Bronchial epithelial cell (primary cell): ENCODE data around the gene TTL. TPM values are rescaled to one million over a fixed set of nuclear protein-coding genes. Genes with fewer than 3 reads are reported as not detected.
"Not testable (repeated sequence)": the region's sequence is repeated elsewhere in the genome, so short reads cannot be mapped to it uniquely, and the experiment has no call there.

Experiments
- DNase-seq: peaks from one replicate; pipeline ENCODE4 v3.0.0-alpha.2; 2010; ENCODE audit warnings: low read depth
- FAIRE-seq: peaks from 2 replicates; lab custom pipeline; 2011; peaks lifted over from hg19 to GRCh38; lab: Jason Lieb, UNC
- H3K27me3 ChIP-seq: 2 replicates; pipeline ENCODE4 v1.5.1; 2011; ENCODE audit warnings: low read length; ENCODE audit not compliant: control insufficient read depth, insufficient read depth
- H3K36me3 ChIP-seq: 2 replicates; pipeline ENCODE4 v1.5.1; 2011; ENCODE audit warnings: low read length; ENCODE audit not compliant: control insufficient read depth, insufficient read depth
- H3K4me3 ChIP-seq: 2 replicates; pipeline ENCODE4 v1.5.1; 2011; ENCODE audit warnings: mild to moderate bottlenecking, low read depth, low read length, control low read depth
- total RNA-seq: library from RNA; depleted of rRNA; stranded (reverse); fragments of >200 nt; gene quantifications from 2 replicates; pipeline ENCODE4 v1.2.1, GENCODE V29; 2014
- TF ChIP-seq, protein P1 (sequence below): IDR thresholded peaks from 2 replicates; pipeline ENCODE4 v1.5.1; 2011; ENCODE audit warnings: mild to moderate bottlenecking, moderate library complexity, low read length, control low read depth, inconsistent platforms; ENCODE audit not compliant: insufficient read depth, severe bottlenecking

The TTL gene
- 23.2 and 26.6 TPM in 2 replicates for total RNA-seq

DNA sequence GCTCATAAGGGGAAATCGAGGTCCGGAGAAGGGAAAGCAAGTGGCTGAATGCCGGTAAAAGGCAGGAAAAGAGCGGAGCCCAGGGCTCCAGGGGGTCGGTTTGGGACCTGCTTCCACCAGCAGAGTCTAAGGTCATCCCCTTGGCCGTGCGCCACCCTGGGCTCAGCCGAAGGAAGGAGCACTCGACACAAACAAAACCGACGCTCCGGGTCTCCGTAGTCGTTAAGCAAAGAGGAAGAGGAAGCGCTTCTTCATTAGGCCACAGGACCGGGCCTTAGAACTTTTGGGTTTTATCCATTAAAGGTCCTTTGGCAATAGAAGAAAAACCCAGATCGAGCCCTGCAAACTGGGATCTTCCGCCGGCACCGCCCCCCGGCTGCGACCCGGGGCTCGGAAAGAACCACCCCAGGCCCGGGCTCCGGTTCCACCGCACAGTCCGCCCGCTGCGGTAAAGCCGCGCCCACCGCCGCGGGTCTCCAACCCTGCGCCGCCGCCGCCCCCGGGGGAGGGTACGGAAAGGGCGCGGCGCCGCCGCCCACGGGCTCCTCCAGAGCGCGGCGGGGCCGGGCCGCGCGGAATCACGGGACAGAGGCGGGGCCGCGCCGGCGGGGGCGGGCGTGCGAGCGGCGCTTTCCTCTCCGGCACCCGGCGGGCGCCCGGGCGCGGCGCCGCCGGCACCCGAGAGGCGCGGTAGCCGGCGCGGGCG is at the start of gene TTL:
TSS of gene TTL (plus strand) at position 629 of the 706 bp plus-strand sequence. CDS start 189 bp downstream, outside the sequence.
- H3K4me3 ChIP-seq: peak within 1 kb of the TSS; percentile 78
- peak; percentile 35 for DNase-seq
- H3K27me3 ChIP-seq: no peaks in the 10 kb centered on the region
- TF ChIP-seq, protein P1, sequence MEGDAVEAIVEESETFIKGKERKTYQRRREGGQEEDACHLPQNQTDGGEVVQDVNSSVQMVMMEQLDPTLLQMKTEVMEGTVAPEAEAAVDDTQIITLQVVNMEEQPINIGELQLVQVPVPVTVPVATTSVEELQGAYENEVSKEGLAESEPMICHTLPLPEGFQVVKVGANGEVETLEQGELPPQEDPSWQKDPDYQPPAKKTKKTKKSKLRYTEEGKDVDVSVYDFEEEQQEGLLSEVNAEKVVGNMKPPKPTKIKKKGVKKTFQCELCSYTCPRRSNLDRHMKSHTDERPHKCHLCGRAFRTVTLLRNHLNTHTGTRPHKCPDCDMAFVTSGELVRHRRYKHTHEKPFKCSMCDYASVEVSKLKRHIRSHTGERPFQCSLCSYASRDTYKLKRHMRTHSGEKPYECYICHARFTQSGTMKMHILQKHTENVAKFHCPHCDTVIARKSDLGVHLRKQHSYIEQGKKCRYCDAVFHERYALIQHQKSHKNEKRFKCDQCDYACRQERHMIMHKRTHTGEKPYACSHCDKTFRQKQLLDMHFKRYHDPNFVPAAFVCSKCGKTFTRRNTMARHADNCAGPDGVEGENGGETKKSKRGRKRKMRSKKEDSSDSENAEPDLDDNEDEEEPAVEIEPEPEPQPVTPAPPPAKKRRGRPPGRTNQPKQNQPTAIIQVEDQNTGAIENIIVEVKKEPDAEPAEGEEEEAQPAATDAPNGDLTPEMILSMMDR: no peak
- no peak for FAIRE-seq
- H3K36me3 ChIP-seq: peaks cover 6% of the 10 kb centered on the region

DNA sequence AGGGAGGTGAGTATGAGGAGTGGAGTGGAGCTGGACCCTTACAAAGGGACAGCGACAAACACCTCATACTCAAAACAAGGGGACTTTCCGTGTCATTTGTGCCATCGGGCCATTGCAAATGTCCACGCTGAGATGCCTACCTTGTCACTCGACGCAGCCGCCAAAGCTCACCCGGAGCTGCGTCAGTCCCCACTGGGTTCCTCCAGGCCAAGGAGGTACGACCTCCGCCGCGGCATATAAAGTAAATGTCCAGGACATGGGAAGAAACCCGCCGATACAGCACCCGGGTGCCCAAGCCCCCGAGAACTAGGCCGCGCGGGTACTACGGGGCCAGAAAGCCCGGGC is 49.6 kb upstream of the TTL start:
- not testable (repeated sequence) for DNase-seq, H3K27me3 ChIP-seq, H3K36me3 ChIP-seq, FAIRE-seq
- H3K4me3 ChIP-seq: peak overlapping the region; percentile 40

DNA sequence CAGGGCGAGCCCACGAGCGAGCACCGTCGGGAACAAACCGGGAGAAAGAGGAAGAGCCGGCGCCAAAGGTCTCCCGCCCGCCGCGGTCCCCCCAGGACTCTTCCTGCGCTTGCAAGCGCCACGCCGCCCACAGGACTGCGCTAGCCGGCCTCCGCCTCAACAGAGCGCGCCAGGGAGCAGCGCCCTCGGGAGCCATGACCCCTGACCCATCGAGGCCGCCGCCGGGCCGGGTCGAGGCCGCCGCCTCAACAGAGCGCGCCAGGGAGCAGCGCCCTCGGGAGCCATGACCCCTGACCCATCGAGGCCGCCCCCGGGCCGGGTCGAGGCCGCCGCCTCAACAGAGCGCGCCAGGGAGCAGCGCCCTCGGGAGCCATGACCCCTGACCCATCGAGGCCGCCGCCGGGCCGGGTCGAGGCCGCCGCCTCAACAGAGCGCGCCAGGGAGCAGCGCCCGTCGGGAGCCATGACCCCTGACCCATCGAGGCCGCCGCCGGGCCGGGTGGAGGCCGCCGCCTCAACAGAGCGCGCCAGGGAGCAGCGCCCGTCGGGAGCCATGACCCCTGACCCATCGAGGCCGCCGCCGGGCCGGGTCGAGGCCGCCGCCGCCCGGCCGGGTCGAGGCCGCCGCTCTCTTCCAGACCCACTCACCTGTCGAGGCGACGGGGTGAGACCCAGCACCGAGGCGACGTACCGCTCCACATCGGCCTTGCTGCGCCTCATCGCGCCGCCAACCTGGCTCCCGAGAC is 49.0 kb upstream of the TTL start:
- H3K27me3 ChIP-seq: not testable (repeated sequence)

DNA sequence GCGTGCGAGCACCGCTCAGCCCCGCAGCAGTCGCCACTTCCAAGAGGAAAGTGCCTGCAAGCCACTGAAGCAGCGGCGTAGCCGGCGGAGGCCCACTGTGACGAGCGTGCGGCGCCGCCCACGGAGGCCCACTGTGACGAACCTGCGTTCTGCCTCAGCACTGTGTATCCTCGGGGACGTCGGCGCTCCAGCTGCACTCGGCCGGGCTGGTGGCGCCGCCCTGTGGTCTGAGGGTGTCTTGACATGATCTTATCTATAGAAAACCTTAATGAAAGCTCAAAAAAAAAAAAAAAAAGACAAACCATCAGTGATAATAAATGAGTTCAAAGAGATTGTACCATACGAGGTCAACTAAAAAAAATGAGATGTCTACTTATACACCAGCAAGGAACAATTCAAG is 48.5 kb upstream of the TTL start, which contains the start of gene RGPD8:
TSS of gene RGPD8 (minus strand) at position 166 of the 400 bp plus-strand sequence. CDS start 192 bp downstream, outside the sequence.
- not testable (repeated sequence) for FAIRE-seq, H3K36me3 ChIP-seq, H3K27me3 ChIP-seq
- DNase-seq: peak; percentile 67
- TF ChIP-seq, protein P1: peak; percentile 51
- H3K4me3 ChIP-seq: peak within 1 kb of the TSS; percentile 40

More for the DNA sequence above, 49.0 kb upstream of the TTL start:
- H3K4me3 ChIP-seq: peak overlapping the region; percentile 40
- not testable (repeated sequence) for H3K36me3 ChIP-seq, DNase-seq, FAIRE-seq

DNA sequence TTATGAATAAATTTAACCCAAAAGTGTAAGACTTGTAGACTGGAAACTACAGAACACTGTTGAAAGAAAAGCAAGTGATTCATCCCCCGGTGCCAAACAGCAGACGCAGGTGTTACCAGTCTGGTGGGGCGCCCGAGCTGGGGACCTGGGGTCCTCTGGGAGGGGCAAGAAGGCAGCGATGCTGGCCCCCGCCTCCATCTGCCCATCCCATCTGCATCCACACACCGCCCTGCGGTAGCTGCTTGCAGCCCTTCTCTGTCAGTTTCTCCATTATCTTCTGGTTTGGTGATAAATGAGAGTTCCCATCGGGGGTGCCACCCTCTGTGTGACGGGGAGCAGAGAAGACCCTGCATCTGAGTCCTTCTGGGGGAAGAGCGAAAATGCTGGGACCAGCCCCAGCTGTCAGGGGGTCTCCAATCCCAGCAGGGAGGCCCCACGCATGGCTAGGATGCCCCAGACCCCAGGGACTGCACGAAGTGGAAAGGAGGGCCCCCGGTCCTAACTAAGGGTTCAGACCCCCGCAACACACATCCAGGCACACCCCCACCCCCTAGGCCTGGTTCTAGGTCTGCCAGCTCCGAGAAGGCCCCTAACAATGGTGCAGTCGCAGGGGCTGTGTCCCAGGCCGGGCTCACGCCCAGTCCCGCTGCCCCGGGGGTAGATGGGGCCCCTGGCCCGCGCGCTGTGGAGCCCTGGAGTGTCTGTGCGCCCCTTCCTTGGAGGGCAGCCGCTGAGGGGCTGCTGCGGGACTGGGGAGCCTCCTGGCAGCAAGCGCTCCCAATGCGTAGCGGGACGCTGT is 47.8 kb upstream of the TTL start:
- no peak for FAIRE-seq
- no peak overlapping the region for H3K4me3 ChIP-seq

DNA sequence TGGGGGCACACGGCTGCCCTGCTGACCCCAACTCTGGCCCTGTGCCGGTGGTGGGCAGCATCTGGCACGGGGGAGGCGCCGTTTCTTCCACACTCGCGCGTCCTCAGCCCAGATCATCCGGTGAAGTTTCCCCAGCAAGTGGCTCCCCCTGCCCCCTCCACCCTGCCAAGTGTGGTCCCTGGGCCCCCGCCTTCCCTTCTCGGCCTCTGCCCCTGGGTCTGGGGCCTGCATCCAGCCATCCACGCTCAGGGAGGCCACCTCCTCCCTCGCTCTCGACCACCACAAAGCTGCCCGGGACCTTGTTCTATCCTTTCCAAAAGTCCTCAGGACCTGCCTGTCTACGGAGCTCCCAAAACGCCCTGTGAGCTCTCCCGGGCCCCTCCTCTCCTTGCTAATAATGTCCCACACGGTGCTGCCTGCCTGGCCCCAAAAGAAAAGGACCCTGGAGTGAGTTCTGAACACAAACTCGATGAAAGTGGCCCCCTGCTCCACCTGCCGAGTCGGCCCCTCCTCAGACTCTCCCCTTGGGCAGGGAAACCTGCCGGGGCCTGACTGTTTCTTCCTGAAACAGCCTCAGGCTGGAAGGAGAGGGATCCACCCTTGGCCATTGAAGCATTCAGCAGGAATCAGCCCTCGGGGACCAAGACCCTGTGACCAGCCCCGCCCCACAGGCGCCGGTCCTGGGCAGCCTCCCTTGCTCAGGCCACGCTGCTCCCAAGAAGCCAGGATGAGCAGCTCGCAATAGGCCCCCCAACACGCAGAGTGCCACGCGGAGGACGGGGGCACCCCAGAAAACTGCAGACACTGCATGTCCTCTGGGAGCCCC is 46.9 kb upstream of the TTL start:
- not testable (repeated sequence) for FAIRE-seq, H3K27me3 ChIP-seq, H3K36me3 ChIP-seq, DNase-seq, H3K4me3 ChIP-seq

More for the DNA sequence above, 47.8 kb upstream of the TTL start:
- no peaks in the 10 kb centered on the region for H3K36me3 ChIP-seq
- TF ChIP-seq, protein P1: no peak
- DNase-seq: no peak
- H3K27me3 ChIP-seq: no peaks in the 10 kb centered on the region

DNA sequence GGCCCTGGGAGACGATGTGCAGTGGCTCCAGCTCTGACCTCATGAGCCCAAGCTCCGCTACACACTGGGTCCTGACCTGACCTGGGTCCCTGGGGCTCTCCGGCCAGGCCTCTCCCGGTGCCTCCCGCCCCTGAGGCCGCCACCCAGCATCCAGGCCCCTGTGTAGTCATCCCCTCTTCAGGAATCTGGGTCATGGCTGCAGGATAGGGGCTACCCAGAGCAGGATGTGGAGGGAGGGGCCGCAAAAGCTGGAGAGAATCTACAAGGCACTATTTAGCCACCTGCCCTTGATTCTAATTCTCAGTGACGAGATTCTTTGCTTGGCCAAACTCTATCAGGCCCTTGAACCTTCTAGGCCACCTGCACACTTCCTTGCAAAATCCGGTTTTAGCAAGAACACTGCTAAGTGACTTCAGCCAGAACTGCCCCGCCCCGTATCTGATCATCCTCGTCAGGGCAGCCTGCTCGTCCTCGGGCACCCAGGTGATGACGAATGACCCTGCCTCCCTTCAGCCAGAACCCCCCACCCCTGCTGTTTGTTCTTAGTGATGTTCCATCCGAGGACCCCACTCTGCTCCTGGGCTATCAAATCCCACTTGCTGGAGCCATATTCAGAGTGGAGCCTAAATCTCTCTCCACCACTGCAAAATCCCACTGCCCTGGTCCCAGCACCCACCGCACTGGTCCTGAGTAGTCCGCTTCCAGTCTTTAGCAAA is 46.1 kb upstream of the TTL start:
- FAIRE-seq, DNase-seq, H3K36me3 ChIP-seq, H3K27me3 ChIP-seq, H3K4me3 ChIP-seq: not testable (repeated sequence)

DNA sequence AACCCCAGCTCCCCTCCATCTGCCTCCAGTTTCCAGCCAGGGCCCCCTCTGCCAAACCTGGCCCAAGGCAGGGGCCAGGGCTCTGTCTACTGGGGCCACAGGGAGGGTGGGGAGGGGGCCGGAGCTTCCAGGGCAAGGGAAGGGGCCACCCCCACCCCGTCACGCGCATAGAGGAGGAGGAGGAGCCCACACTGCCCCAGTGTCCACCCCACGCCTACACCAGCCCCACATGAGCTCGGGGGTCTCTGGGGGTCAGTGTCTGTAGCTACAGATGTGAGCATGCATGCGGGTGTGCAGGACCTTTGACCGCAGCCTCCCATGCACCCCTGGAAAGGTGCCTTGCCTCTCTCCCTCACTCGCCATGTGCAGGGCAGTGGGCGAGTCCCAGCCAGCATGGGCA is 45.0 kb upstream of the TTL start:
- H3K36me3 ChIP-seq, FAIRE-seq, H3K27me3 ChIP-seq, DNase-seq, H3K4me3 ChIP-seq: not testable (repeated sequence)

DNA sequence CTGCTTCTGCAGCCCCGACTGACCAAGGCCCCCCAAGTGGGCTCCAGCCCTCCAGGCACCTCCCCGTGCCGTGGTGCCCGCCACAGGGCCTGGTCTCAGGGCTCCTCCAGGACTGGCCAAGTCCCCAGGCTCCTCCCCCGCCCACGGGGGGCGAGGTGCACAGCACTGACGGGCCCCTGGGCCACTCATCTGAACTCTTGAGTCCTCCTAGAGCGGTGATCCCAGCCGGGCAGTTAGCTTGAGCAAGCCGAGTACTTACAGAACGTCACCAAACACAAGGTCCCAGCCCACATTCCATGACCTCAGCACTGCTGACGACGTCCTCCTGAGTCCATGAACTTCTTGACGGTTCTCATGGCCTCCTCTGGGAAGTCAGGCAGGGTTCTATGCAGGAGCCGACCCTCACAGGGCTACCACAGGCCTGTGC is 44.5 kb upstream of the TTL start:
- H3K27me3 ChIP-seq, DNase-seq, H3K4me3 ChIP-seq, H3K36me3 ChIP-seq, FAIRE-seq: not testable (repeated sequence)
